ENCODE measurements around the gene APOA1. TPM values are rescaled to one million over a fixed set of nuclear protein-coding genes. Genes with fewer than 3 reads are reported as not detected.
"Not testable (repeated sequence)": the region's sequence is repeated elsewhere in the genome, so short reads cannot be mapped to it uniquely, and the experiment has no call there.

APOA1 gene
- total and polyA plus RNA-seq, 8 donors: 0.87 to 73.6 (median 16.7) TPM; not detected in 2

- Histone ChIP-seq H3K4me3 (peak overlapping the region; percentile 35 to 53 (median 38)), H3K4me1 (peaks cover 19 to 48% (median 44%) of the 10 kb centered on the region in 4 donors), H3K27me3 (no peaks in the 10 kb centered on the region), H3K9me3 (no peaks in the 10 kb centered on the region), H3K36me3 (no peaks in the 10 kb centered on the region), H3K27ac (peak overlapping the region; percentile 53 to 88 (median 81))
- intact Hi-C loops (cut with DNase I; ENCODE audit: low total_unique reads): loop anchor here (5.0 kb wide), 1 partner anchor 49 kb away; the partner anchor contains the start of gene ZPR1
- 5 to 14% (median 10%) methylated on average over 22 to 57 of the region's 57 CpGs for WGBS, 5 donors
- peak; percentile 91 to 96 for DNase-seq
- no peak for TF ChIP-seq POLR2A (IDR thresholded peaks at IDR 0.05)
- TF ChIP-seq POLR2AphosphoS5 (IDR thresholded peaks at IDR 0.05): peak; percentile 46 to 77 (median 61)
- peak in 5 of 7 experiments; percentile 42 to 81 (median 61) for TF ChIP-seq CTCF (IDR thresholded peaks at IDR 0.05)
- TF ChIP-seq EP300 (IDR thresholded peaks at IDR 0.05): no peak
Measured at GRCh38 chr11:116835791-116836631, 1.4 kb downstream of the APOA1 start.

GRCh38 chr11:116835042-116835772, 2.2 kb downstream of the APOA1 start:
- DNase-seq: no peak

GRCh38 chr11:116834535-116835041, 2.8 kb downstream of the APOA1 start:
- not testable (repeated sequence) for H3K36me3 ChIP-seq, H3K9me3 ChIP-seq, DNase-seq, H3K27me3 ChIP-seq, H3K4me3 ChIP-seq
- WGBS, 5 donors: 76 to 91% (median 80%) methylated on average over 6 to 13 of the region's 13 CpGs
- H3K4me1 ChIP-seq: peaks cover 19 to 50% (median 42%) of the 10 kb centered on the region in 4 donors
- intact Hi-C loops (cut with DNase I; ENCODE audit: low total_unique reads): loop anchor here (5.0 kb wide), 1 partner anchor 47 kb away; the partner anchor contains the start of gene ZPR1
- peak overlapping the region in 2 of 5 donors; percentile 81 to 88 for H3K27ac ChIP-seq

More at GRCh38 chr11:116835042-116835772, 2.2 kb downstream of the APOA1 start:
- Histone ChIP-seq H3K4me1 (peaks cover 19 to 48% (median 41%) of the 10 kb centered on the region in 4 donors), H3K36me3 (no peaks in the 10 kb centered on the region), H3K27me3 (no peaks in the 10 kb centered on the region), H3K4me3 (peak overlapping the region; percentile 35 to 53 (median 38)), H3K27ac (peak overlapping the region; percentile 53 to 88 (median 81)), H3K9me3 (no peaks in the 10 kb centered on the region)
- WGBS, 5 donors: 52 to 73% (median 54%) methylated on average over 19 to 28 of the region's 28 CpGs
- peak in 1 of 3 donors; percentile 4 for TF ChIP-seq POLR2AphosphoS5 (IDR thresholded peaks at IDR 0.05)
- TF ChIP-seq POLR2A (IDR thresholded peaks at IDR 0.05): no peak
- no peak for TF ChIP-seq CTCF (IDR thresholded peaks at IDR 0.05)
- no peak for TF ChIP-seq EP300 (IDR thresholded peaks at IDR 0.05)
- intact Hi-C loops (cut with DNase I; ENCODE audit: low total_unique reads): loop anchor here (5.0 kb wide), 1 partner anchor 48 kb away; the partner anchor contains the start of gene ZPR1

- intact Hi-C loops (cut with DNase I; ENCODE audit: low total_unique reads): no loop called here
- WGBS, 5 donors: 89 to 96% (median 92%) methylated on average over 14 of the region's 14 CpGs
- no peak for TF ChIP-seq EP300 (IDR thresholded peaks at IDR 0.05)
- TF ChIP-seq POLR2A (IDR thresholded peaks at IDR 0.05): no peak
- TF ChIP-seq POLR2AphosphoS5 (IDR thresholded peaks at IDR 0.05): no peak
- TF ChIP-seq CTCF (IDR thresholded peaks at IDR 0.05): no peak
- Histone ChIP-seq H3K36me3 (no peaks in the 10 kb centered on the region), H3K27ac (no peak overlapping the region), H3K9me3 (no peaks in the 10 kb centered on the region), H3K4me3 (no peak overlapping the region), H3K27me3 (no peaks in the 10 kb centered on the region), H3K4me1 (peaks cover 19 to 56% (median 45%) of the 10 kb centered on the region in 4 donors)
- no peak for DNase-seq
Measured at GRCh38 chr11:116833816-116834534, 3.4 kb downstream of the APOA1 start.
